ENCODE results near the gene BCL11B.

BCL11B gene

GRCh38 chr14:99207456-99207855 lies 64.5 kb downstream of the BCL11B start:
- H3K9me3 Mint-ChIP-seq, result no peaks in the 10 kb centered on the region
- no peak overlapping the region for H3K4me3 Mint-ChIP-seq
- H3K4me1 Mint-ChIP-seq (ENCODE audit: low read depth), result peaks cover 100% of the 10 kb centered on the region
- H3K36me3 Mint-ChIP-seq (ENCODE audit: low read depth), result peaks cover 25% of the 10 kb centered on the region
- H3K27me3 Mint-ChIP-seq, result no peaks in the 10 kb centered on the region
- H3K27ac Mint-ChIP-seq, result peak overlapping the region; percentile 98

DNA sequence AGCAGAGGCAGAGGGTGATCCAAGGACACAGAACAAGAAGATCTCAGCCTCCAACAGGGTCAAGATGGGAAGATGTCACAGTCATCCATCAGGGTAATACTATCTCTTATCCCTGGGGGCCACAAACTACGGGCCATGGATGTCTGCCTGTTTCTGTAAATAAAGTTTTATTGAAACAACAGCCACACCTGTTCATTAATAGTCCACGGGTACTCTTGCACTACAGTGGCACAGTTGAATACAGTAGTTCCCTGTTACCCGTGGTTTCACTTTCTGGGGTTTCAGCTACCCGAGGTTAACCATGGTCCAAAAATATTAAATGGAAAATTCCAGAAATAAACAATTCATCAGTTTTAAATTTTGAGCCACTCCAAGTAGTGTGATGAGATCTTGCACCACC lies 65.9 kb downstream of the BCL11B start:
- no peaks in the 10 kb centered on the region for H3K9me3 Mint-ChIP-seq
- peak overlapping the region; percentile 57 for H3K4me3 Mint-ChIP-seq
- H3K27me3 Mint-ChIP-seq, result no peaks in the 10 kb centered on the region
- H3K36me3 Mint-ChIP-seq (ENCODE audit: low read depth), result peaks cover 20% of the 10 kb centered on the region
- H3K4me1 Mint-ChIP-seq (ENCODE audit: low read depth), result peaks cover 100% of the 10 kb centered on the region
- peak overlapping the region; percentile 98 for H3K27ac Mint-ChIP-seq

- H3K27ac Mint-ChIP-seq, result peak overlapping the region; percentile 98
- peaks cover 20% of the 10 kb centered on the region for H3K36me3 Mint-ChIP-seq (ENCODE audit: low read depth)
- no peaks in the 10 kb centered on the region for H3K9me3 Mint-ChIP-seq
- peak overlapping the region; percentile 57 for H3K4me3 Mint-ChIP-seq
- no peaks in the 10 kb centered on the region for H3K27me3 Mint-ChIP-seq
- H3K4me1 Mint-ChIP-seq (ENCODE audit: low read depth), result peaks cover 99% of the 10 kb centered on the region
Observed at GRCh38 chr14:99205086-99205688, 66.8 kb downstream of the BCL11B start.

DNA sequence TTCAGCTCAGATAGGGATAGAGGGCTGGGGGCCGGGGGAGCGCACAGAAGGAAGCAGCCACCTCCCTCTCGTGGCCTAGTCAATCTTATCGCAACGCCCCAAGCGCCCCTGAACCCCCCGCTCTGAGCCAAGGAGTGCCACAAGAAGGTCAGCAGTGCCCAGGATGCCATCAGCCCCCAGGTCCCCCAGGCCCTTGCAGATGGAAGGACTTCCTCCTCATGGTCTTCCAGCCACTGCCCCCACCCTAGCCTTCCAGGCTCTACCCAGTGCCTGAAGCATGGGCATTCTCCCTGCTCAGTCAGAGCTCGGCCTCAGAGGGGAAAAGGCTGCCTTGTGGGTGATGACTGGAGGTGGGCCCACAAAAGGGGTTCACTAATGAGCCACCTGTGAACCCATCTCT lies 68.2 kb downstream of the BCL11B start:
- Mint-ChIP-seq H3K27me3 (no peaks in the 10 kb centered on the region), H3K36me3 (ENCODE audit: low read depth) (peaks cover 30% of the 10 kb centered on the region), H3K27ac (peak overlapping the region; percentile 98), H3K9me3 (no peaks in the 10 kb centered on the region), H3K4me3 (peak overlapping the region; percentile 57), H3K4me1 (ENCODE audit: low read depth) (peaks cover 99% of the 10 kb centered on the region)

DNA sequence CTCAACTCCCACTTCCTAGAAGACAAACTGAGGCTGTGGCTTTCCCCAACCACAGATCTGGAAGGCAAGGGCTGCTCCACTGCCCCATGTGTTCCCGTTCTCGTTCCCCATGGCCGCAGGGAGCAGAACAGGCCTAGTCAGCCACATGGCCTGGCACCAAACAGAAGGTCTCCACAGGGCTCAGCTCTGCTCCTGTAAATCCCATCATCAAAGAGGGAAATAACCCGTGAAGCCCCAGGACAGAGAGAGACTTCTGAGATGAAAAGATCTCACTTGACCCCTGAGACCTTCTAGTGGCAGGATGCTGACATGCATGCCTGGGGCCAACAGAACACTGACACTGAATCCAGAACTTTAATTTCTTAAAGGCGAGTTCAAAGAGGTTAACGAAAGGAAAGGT lies 68.9 kb downstream of the BCL11B start:
- peaks cover 99% of the 10 kb centered on the region for H3K4me1 Mint-ChIP-seq (ENCODE audit: low read depth)
- H3K36me3 Mint-ChIP-seq (ENCODE audit: low read depth), result peaks cover 30% of the 10 kb centered on the region
- H3K4me3 Mint-ChIP-seq, result peak overlapping the region; percentile 57
- H3K9me3 Mint-ChIP-seq, result no peaks in the 10 kb centered on the region
- H3K27me3 Mint-ChIP-seq, result no peaks in the 10 kb centered on the region
- H3K27ac Mint-ChIP-seq, result peak overlapping the region; percentile 98

DNA sequence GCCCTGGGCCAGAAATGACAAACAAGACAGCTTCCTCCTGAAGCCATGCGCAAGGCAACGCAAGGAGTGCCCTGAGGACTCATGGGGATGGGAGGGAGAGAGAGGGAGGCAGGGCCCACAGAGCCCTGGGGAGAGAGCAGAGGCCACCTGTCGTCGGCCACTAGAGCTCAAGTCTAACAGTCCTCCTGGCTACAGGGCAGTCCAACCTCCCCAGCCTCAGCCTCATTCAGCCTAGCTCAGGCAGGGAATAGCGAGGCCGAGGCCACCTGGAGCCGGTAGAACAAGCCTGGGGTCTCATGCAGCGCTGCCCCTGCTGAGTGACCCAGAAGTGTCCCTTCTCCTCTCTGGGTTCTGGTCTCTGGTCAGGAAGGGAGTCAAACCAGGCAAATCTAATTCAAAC lies 69.5 kb downstream of the BCL11B start:
- Mint-ChIP-seq H3K27me3 (no peaks in the 10 kb centered on the region), H3K27ac (peak overlapping the region; percentile 98), H3K4me3 (peak overlapping the region; percentile 57), H3K4me1 (ENCODE audit: low read depth) (peaks cover 99% of the 10 kb centered on the region), H3K36me3 (ENCODE audit: low read depth) (peaks cover 34% of the 10 kb centered on the region), H3K9me3 (no peaks in the 10 kb centered on the region)

- Mint-ChIP-seq H3K27ac (peak overlapping the region; percentile 98), H3K4me1 (ENCODE audit: low read depth) (peaks cover 99% of the 10 kb centered on the region), H3K36me3 (ENCODE audit: low read depth) (peaks cover 36% of the 10 kb centered on the region), H3K4me3 (peak overlapping the region; percentile 47), H3K27me3 (no peaks in the 10 kb centered on the region), H3K9me3 (no peaks in the 10 kb centered on the region)
Observed at GRCh38 chr14:99201351-99202073, 70.5 kb downstream of the BCL11B start.

DNA sequence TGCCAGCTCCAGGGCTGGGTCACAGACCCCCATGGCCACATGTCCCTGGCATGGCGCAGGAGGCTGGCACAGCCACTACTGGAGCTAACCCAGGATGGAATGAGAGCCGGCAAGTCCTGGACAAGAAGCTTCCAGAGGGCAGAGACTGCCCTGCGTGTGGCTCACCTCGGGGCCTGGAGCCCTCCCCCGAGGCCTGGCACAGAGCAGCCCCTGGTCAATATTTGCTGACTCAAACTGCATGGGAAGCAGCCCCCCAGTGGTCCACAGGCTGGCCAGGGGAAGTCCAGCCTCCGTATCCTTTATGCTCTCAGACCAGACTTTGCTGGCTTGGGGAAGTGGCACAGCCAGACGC lies 71.4 kb downstream of the BCL11B start:
- Mint-ChIP-seq H3K9me3 (no peaks in the 10 kb centered on the region), H3K36me3 (ENCODE audit: low read depth) (peaks cover 33% of the 10 kb centered on the region), H3K27ac (peak overlapping the region; percentile 98), H3K4me1 (ENCODE audit: low read depth) (peaks cover 99% of the 10 kb centered on the region), H3K4me3 (no peak overlapping the region), H3K27me3 (no peaks in the 10 kb centered on the region)

- Mint-ChIP-seq H3K4me1 (ENCODE audit: low read depth) (peaks cover 99% of the 10 kb centered on the region), H3K27ac (peak overlapping the region; percentile 71), H3K4me3 (peak overlapping the region; percentile 50), H3K27me3 (no peaks in the 10 kb centered on the region), H3K36me3 (ENCODE audit: low read depth) (peaks cover 32% of the 10 kb centered on the region), H3K9me3 (no peaks in the 10 kb centered on the region)
Observed at GRCh38 chr14:99199846-99200653, 71.9 kb downstream of the BCL11B start.

DNA sequence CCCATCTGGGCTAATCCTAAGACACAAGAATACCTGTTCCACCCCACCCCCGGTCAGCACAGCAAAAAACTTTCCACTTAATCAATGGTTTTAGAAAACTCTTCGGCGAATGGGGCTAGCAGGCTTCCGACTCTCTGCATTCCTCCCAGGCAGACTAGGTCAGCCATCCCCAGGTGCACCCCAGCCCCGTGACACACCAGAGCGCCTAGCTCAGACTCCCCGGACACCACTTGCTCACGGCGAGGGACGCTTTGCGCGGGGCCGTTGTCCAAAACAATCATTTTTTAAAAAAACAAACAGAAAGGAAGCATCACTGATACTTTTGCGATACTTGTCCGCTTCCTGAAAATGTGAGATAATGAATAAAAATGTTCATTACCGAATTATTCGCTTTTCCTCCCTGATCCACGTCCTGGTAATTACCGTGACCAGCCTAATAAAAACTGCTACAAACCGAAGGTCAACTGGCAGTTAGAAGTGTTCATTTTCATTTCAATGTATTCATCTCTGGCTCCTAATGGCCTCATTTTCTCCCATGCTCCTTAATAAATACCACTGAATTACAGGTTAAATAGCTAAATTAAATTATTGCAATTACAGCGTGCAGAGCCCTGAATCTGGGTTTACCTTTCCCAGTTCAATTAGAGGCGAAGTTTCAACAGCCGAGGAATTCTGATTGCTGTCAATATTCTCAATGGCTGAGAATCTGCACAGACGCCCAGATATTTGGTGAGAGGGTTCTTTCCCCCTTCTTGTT lies 73.1 kb downstream of the BCL11B start:
- Mint-ChIP-seq H3K9me3 (no peaks in the 10 kb centered on the region), H3K27me3 (no peaks in the 10 kb centered on the region), H3K4me3 (peak overlapping the region; percentile 60), H3K4me1 (ENCODE audit: low read depth) (peaks cover 99% of the 10 kb centered on the region), H3K27ac (peak overlapping the region; percentile 96), H3K36me3 (ENCODE audit: low read depth) (peaks cover 28% of the 10 kb centered on the region)

- H3K4me3 Mint-ChIP-seq, result no peak overlapping the region
- H3K27me3 Mint-ChIP-seq, result no peaks in the 10 kb centered on the region
Observed at GRCh38 chr14:99196310-99196650, 75.7 kb downstream of the BCL11B start.

DNA sequence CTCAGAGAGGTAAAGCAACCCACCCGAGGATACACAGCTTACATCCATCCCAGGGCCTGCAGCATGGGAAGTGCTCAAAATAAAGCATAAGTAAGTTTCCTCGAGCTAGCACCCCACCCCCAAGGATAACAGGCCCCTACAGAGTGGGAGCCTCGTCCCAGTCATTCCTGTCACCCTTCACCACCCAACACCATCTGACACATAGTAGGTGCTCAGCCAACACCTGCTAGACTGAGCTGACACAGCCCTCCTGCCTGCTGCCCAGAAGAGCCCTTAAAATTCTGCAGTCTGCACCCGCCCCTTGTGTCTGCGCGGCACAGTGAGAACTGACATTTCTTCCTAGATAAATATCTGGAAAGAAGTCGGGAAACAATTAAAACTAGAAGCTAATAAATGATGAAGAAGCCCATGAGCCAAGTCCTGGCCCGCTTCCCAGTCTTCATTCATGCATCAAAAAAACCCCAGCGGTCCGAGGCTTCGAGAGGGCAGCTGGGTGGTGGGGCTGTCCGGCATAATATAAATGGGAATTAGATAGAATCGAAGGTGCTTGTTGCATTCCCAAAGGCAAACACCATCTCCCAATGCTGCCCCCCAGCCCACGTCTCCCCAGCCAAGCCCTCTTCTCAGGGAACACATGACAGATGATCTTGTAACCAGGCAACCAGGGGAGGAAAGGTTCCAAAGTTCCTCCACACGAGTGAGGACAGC lies 76.2 kb downstream of the BCL11B start:
- H3K27ac Mint-ChIP-seq, result peak overlapping the region; percentile 96
- no peaks in the 10 kb centered on the region for H3K27me3 Mint-ChIP-seq
- no peaks in the 10 kb centered on the region for H3K9me3 Mint-ChIP-seq
- peaks cover 99% of the 10 kb centered on the region for H3K4me1 Mint-ChIP-seq (ENCODE audit: low read depth)
- peaks cover 26% of the 10 kb centered on the region for H3K36me3 Mint-ChIP-seq (ENCODE audit: low read depth)
- H3K4me3 Mint-ChIP-seq, result no peak overlapping the region

More at GRCh38 chr14:99196310-99196650, 75.7 kb downstream of the BCL11B start:
- Mint-ChIP-seq H3K36me3 (ENCODE audit: low read depth) (peaks cover 26% of the 10 kb centered on the region), H3K4me1 (ENCODE audit: low read depth) (peaks cover 99% of the 10 kb centered on the region), H3K27ac (peak overlapping the region; percentile 96), H3K9me3 (no peaks in the 10 kb centered on the region)

DNA sequence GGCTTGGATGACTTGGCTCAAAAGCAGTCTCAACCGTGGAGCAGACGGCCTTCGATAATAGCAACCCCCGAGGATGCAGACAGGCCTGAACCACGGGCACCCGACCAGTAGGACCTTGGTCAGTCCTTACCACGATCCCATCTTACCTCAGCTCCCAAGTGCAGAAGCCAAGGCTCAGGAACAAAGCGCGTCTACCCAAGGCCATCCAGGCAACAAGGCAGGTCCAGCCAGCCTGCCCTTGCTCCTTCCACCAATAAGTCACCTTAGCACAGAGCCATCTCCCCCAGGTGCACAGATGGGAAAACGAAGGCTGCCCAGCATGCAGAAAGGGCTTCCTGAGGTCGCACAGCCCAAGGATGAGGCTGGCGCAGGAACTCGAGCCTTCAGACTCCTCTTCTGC lies 77.3 kb downstream of the BCL11B start:
- H3K36me3 Mint-ChIP-seq (ENCODE audit: low read depth), result peaks cover 22% of the 10 kb centered on the region
- H3K4me1 Mint-ChIP-seq (ENCODE audit: low read depth), result peaks cover 100% of the 10 kb centered on the region
- H3K9me3 Mint-ChIP-seq, result no peaks in the 10 kb centered on the region
- peak overlapping the region; percentile 96 for H3K27ac Mint-ChIP-seq
- peak overlapping the region; percentile 31 for H3K4me3 Mint-ChIP-seq
- H3K27me3 Mint-ChIP-seq, result no peaks in the 10 kb centered on the region

DNA sequence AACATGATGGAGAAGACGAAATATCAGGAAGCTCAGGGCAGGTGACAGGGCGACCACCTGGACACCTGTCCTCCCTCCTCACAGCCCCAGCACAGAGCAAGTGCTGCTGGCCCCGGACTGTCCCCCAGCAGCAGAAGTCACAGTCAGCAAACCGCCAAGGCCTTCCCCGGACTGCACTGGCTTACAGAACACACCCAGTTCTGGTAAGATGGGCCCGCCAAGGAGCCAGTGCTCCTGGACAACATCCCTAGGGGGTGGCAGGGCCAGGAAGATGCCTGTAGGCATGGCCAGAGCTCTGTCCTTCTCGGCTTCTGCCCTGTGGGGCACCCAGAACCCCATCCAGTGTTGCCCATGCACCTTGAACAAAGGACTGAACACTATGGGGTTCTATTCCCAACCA lies 77.9 kb downstream of the BCL11B start:
- Mint-ChIP-seq H3K27me3 (no peaks in the 10 kb centered on the region), H3K4me1 (ENCODE audit: low read depth) (peaks cover 100% of the 10 kb centered on the region), H3K27ac (peak overlapping the region; percentile 96), H3K9me3 (no peaks in the 10 kb centered on the region), H3K4me3 (peak overlapping the region; percentile 88), H3K36me3 (ENCODE audit: low read depth) (peaks cover 19% of the 10 kb centered on the region)

All from stimulated activated naive CD8-positive, alpha-beta T cell treated with anti-CD3 and anti-CD28 coated beads, Interleukin-15, Interleukin-2, amounts not matched to agents 100 ng/mL and 50 ng/mL, for 24 hours (primary cell).